GM21529 (cell line): ENCODE measurements around the gene ERICH2.

Experiments used
- ATAC-seq: cut with Tn5 transposase; IDR thresholded peaks from one replicate; pipeline ENCODE4 v1.9.1; 2021; ENCODE audit not compliant: unreplicated experiment

The ERICH2 gene

DNA sequence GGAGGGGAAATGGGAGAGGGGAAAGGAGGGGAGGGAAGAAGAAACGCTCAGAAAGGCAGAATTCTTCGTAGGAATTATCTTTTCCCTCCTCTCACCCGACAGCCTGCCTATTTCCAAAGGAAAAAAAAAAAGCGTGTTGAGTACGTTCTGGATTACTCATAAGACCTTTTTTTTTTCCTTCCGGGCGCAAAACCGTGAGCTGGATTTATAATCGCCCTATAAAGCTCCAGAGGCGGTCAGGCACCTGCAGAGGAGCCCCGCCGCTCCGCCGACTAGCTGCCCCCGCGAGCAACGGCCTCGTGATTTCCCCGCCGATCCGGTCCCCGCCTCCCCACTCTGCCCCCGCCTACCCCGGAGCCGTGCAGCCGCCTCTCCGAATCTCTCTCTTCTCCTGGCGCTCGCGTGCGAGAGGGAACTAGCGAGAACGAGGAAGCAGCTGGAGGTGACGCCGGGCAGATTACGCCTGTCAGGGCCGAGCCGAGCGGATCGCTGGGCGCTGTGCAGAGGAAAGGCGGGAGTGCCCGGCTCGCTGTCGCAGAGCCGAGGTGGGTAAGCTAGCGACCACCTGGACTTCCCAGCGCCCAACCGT, 46.4 kb downstream of the ERICH2 start, which contains the start of gene GAD1:
TSS of gene GAD1 (plus strand) at position 384 of the 589 bp plus-strand sequence. CDS start 1,705 bp downstream, outside the sequence.
- ATAC-seq: peak; percentile 50

- ATAC-seq: peak; percentile 9
Measured at GRCh38 chr2:170817093-170818035, 47.2 kb downstream of the ERICH2 start.

- no peak for ATAC-seq
Measured at GRCh38 chr2:170818036-170818751, 48.0 kb downstream of the ERICH2 start.

DNA sequence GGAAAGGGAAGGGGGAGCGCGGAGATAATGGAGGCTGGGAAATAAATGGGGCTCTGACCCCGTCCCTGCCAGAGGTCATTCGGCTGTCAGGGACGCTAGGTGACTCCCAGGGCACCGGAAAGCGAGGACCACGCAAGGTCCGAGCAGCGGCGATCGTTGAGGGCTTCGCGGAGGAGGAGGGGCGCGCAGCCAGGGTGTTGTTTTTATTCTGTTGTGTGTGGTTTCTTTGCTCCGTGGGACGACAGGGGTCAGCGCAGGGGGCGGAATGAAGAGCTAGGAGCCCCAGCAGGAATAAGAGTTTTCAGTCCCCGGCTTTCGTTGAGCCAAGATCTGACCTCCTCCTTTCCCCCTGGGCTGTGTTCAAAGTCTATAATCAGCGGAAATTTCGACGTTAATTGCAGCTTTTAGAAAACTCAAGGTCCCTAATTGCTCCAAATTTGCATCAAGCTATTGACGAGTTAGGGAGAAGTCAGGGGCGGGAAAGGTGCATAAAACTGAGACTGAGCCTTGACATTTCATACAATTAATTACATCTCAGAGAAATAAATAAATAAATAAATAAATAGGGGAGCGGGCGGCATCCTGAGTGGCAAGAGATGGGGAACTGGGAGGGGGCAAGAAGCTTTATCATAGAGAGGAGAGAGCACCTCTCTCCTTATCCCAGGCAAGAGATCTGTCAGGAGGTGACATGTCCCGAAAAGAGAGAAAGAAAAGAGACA, 48.7 kb downstream of the ERICH2 start:
- ATAC-seq: no peak

GRCh38 chr2:170819680-170820664, 49.8 kb downstream of the ERICH2 start:
- no peak for ATAC-seq

- no peak for ATAC-seq
Measured at GRCh38 chr2:170820757-170821530, 50.8 kb downstream of the ERICH2 start.

- no peak for ATAC-seq
Measured at GRCh38 chr2:170821531-170822289, 51.5 kb downstream of the ERICH2 start.

GRCh38 chr2:170822290-170823087, 52.3 kb downstream of the ERICH2 start:
- no peak for ATAC-seq

DNA sequence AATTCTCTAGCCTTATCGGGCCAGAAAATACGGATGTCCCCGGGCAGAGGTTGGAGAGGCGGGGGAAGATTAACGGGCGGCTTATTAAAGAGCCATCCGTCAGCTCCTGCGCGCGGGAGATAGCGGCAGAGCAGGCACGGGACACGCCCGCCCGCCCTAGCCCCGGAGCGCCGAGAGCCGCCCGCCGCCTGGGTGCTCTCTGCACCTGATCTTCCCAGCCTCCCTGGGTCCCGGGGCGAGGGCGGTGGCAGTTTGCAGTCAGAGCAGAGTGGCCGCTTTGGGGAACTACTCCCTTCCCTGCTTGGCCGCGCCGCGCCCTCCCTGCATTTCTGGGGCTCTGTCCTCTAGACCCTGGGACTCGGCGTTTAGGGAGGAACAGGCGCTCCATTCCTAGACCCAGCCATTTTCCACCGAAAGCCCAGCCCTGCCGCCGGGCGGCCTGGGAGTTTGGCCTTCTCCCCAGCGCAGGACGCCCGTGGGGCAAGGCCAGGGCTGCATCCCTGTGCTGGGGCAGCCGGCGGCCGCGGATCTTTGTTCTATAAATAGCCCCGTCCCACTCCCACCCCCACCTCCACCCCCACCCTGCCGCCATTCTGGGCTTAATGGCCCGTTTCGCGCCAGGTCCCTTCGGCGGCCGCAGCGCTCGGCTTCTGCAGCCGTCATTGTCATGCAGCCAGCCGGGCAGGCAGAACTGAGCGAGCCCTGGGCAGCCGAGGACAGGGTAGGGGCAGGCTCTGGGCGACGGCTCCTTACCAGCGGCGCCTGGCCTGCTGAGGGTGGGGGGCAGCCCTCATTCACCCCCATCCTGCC, 53.1 kb downstream of the ERICH2 start:
- ATAC-seq: no peak

DNA sequence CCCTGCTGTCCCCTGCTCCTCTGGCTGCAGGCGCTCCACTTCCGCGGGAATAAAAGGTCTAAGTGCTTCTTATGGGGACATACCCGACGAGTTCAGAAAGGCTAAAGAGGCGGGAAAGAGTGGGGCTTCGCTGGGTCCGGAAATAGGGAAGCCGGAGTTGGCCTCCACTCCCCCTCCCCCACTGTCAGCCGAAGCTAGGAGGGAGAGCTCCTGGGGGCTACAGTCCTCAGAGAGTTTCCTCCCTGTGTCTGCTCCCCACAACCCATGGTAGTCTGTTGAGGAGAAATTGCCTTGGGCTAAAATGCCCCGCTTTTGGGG, 53.7 kb downstream of the ERICH2 start:
- ATAC-seq: no peak

DNA sequence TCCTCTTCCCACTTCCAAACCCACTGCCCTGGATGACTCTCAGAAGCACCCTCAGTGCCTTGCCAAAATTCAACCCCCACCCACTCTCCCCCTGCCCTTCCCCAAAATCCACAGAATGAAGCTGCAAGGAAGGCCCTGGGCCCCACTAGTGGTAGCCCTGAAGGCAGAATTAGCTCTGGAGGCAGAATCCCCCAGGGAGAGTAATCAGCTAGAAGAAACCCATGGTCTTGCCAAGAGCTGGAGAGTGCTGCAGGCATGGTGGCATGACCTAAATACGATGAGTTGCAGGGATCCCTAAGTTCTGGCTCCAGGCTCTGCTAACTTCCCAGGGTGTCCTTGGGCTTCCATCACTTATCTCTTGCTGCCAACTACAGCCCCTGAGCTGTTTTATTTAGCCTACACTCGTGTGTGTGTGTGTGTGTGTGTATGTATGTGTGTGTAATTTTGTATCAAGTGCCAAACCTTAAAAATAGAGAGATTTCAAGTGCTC, 54.4 kb downstream of the ERICH2 start:
- no peak for ATAC-seq

DNA sequence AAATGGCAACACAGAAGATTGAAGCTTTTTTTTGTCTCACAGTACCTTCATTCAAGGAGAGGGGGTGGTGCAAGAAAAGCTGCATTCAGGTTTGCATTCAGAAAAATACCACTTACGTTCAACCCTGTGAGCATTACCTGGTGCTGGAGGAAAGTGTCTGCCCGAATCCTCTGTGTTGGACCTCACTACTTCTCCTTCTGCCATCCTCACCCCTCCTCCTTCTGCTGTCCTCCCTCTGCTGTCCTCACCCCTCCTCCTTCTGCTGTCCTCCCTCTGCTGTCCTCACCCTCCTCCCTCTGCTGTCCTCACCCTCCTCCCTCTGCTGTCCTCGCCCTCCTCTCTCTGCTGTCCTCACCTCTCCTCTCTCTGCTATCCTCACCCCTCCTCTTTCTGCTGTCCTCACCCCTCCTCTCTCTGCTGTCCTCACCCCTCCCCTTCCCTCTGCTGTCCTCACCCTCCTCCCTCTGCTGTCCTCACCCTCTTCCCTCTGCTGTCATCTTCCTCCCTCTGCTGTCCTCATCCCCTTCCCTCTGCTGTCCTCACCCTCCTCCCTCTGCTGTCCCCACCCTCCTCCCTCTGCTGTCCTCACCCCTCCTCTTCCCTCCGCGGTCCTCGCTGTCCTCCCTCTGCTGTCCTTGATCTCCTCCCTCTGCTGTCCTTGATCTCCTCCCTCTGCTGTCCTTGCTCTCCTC, 57.8 kb downstream of the ERICH2 start:
- no peak for ATAC-seq

DNA sequence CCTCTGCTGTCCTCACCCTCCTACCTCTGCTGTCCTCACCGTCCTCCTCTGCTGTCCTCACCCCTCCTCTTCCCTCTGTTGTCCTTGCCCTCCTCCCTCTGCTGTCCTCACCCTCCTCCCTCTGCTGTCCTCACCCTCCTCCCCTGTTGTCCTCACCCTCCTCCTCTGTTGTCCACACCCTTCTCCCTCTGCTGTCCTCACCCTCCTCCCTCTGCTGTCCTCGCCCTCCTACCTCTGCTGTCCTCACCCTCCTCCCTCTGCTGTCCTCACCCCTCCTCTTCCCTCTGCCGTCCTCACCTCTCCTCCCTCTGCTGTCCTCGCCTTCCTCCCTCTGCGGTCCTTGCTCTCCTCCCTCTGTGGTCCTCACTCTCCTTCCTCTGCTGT, 58.3 kb downstream of the ERICH2 start:
- no peak for ATAC-seq

DNA sequence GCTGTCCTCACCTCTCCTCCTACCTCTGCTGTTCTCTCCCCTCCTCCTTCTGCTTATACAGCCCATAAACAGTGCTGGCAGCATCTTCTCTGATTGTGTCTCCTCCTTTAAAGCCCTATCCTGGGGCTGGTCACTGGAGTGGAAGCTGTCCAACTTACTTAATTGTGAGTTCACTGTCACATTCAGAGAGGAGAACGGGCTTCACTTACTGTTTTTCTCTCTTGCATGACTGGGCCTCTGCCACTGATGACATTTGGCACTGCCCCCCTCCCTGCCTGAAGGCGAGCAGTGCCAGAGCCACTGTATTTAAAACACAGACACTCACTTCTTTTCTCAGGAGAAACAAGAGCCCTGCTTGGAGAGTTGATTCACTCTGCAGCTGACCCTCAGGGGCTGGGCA, 58.9 kb downstream of the ERICH2 start:
- ATAC-seq: no peak

- ATAC-seq: no peak
Measured at GRCh38 chr2:170830166-170830565, 60.0 kb downstream of the ERICH2 start.

- no peak for ATAC-seq
Measured at GRCh38 chr2:170831115-170831514, 60.9 kb downstream of the ERICH2 start.
